Lower lobe of right lung (tissue), 2 donors: ENCODE results near the gene CENPS. TPM values are rescaled to one million over a fixed set of nuclear protein-coding genes. Genes with fewer than 3 reads are reported as not detected.
A peak's percentile ranks its signal among the peaks of the same experiment; 100 is the strongest.
"Not testable (repeated sequence)": the region's sequence is repeated elsewhere in the genome, so short reads cannot be mapped to it uniquely, and the experiment has no call there.

Experiments
- ATAC-seq, 2 donors: fragments of 200-7000 bp; cut with Tn5 transposase; one replicate each; pipeline ENCODE4 v1.9.1; 2020 to 2022; ENCODE audit warnings: mild to moderate bottlenecking in 2 of 2, moderate library complexity in 2 of 2
- DNase-seq: peaks from one replicate; pipeline ENCODE4 v3.0.0-alpha.2; 2020
- H3K27ac ChIP-seq: fragments of 200-600 bp; one replicate; pipeline ENCODE4 v1.8.0; 2022
- H3K27me3 ChIP-seq: fragments of 200-600 bp; one replicate; pipeline ENCODE4 v1.8.0; 2022; ENCODE audit warnings: low read depth
- H3K36me3 ChIP-seq: fragments of 200-600 bp; one replicate; pipeline ENCODE4 v1.8.0; 2022; ENCODE audit warnings: mild to moderate bottlenecking
- H3K4me1 ChIP-seq: fragments of 200-600 bp; one replicate; pipeline ENCODE4 v1.8.0; 2022
- H3K4me3 ChIP-seq: fragments of 200-600 bp; one replicate; pipeline ENCODE4 v1.8.0; 2022; ENCODE audit warnings: mild to moderate bottlenecking
- H3K9me3 ChIP-seq: fragments of 200-600 bp; one replicate; pipeline ENCODE4 v1.8.0; 2022
- intact Hi-C: fragments of 100-400 bp; cut with DNase I; formaldehyde crosslinking; loops from one replicate; pipeline ENCODE4 v1.11.0; 2022
- total RNA-seq: library from RNA; stranded (reverse); fragmentation: NEBNext Ultra II Directional; extraction: Animal tissue kit (Norgen Biotek cat#: 25700); gene quantifications from one replicate; pipeline ENCODE4 v1.2.1, GENCODE V29; 2021
- TF ChIP-seq, protein P1 (sequence below): fragments of 200-600 bp; IDR thresholded peaks from one replicate; pipeline ENCODE4 v1.8.0; 2022; ENCODE audit warnings: antibody characterized with exemption, mild to moderate bottlenecking
- donor health status: DM: no; HTN: yes; CAD: no; lungs with severe emphysema.

Gene CENPS
- total RNA-seq, 1 donor from 2014 or later, result 13.4 TPM

DNA sequence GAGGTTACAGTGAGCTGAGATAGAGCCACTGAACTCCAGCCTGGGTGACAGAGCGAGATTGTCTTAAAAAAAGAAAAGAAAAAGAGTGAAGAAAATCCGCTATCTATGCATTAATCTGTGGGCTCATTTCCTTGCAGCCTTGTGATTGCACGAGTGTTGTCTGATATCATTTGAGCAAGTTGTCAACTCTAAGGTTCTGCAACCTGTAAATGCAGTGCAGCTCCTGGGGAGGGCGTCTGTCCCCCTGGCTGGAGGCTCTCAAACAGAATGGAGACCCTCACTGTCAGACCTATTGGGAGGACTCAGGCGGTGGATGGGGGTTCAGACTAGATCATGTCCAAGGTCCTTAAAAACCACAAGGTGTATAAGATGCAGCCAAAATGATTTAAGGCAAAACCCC is 25.8 kb downstream of the CENPS start:
- ATAC-seq (no peak), DNase-seq (no peak)
- no peak overlapping the region for H3K4me3 ChIP-seq
- peaks cover 21% of the 10 kb centered on the region for H3K36me3 ChIP-seq
- TF ChIP-seq, protein P1, sequence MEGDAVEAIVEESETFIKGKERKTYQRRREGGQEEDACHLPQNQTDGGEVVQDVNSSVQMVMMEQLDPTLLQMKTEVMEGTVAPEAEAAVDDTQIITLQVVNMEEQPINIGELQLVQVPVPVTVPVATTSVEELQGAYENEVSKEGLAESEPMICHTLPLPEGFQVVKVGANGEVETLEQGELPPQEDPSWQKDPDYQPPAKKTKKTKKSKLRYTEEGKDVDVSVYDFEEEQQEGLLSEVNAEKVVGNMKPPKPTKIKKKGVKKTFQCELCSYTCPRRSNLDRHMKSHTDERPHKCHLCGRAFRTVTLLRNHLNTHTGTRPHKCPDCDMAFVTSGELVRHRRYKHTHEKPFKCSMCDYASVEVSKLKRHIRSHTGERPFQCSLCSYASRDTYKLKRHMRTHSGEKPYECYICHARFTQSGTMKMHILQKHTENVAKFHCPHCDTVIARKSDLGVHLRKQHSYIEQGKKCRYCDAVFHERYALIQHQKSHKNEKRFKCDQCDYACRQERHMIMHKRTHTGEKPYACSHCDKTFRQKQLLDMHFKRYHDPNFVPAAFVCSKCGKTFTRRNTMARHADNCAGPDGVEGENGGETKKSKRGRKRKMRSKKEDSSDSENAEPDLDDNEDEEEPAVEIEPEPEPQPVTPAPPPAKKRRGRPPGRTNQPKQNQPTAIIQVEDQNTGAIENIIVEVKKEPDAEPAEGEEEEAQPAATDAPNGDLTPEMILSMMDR, result no peak
- no peak overlapping the region for H3K27ac ChIP-seq
- no peaks in the 10 kb centered on the region for H3K27me3 ChIP-seq
- peaks cover 7% of the 10 kb centered on the region for H3K4me1 ChIP-seq
- H3K9me3 ChIP-seq, result no peaks in the 10 kb centered on the region
- intact Hi-C loops, result no loop called here

DNA sequence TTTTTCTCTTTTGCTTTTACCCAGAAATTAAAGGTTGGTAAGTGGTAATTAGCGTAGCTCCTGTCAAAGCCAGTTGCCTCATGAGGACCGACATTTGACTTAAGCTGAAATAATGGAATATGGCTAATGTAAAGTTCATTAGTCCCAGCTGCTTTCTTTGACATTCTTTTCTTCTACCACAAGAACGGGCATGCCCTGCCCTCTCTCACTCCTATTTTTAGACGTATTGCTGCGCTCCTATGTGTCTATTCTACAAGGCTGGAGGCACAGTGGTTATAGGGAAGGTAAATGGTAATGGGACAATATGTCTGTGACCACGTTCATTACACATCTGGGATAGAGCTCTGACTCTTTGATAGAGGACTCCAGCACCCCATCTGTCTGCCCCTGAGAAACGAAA is 26.4 kb downstream of the CENPS start:
- Histone ChIP-seq H3K27me3 (no peaks in the 10 kb centered on the region), H3K36me3 (peaks cover 27% of the 10 kb centered on the region), H3K4me3 (no peak overlapping the region), H3K4me1 (peaks cover 1% of the 10 kb centered on the region), H3K27ac (peak overlapping the region; percentile 0), H3K9me3 (no peaks in the 10 kb centered on the region)
- TF ChIP-seq, protein P1, result no peak
- intact Hi-C loops, result no loop called here
- no peak for DNase-seq
- no peak for ATAC-seq

DNA sequence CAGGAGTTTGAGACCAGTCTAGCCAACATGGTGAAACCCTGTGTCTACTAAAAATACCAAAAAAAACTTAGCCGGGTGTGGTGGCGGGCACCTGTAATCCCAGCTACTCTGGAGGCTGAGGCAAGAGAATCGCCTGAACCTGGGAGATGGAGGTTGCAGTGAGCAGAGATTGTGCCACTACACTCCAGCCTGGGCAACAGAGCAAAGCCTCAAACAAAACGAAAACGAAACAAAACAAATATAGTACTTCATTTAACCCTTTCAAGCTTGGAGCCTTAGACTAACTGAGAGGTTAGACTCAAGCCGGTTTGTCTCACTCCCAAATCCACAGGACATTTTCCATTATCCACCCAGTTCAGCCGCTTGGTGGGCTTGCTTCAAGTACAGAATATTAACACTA is 27.2 kb downstream of the CENPS start:
- H3K4me1 ChIP-seq, H3K4me3 ChIP-seq, DNase-seq, intact Hi-C loops, H3K9me3 ChIP-seq, ATAC-seq, H3K27me3 ChIP-seq, H3K27ac ChIP-seq: not testable (repeated sequence)
- H3K36me3 ChIP-seq, result peaks cover 35% of the 10 kb centered on the region

DNA sequence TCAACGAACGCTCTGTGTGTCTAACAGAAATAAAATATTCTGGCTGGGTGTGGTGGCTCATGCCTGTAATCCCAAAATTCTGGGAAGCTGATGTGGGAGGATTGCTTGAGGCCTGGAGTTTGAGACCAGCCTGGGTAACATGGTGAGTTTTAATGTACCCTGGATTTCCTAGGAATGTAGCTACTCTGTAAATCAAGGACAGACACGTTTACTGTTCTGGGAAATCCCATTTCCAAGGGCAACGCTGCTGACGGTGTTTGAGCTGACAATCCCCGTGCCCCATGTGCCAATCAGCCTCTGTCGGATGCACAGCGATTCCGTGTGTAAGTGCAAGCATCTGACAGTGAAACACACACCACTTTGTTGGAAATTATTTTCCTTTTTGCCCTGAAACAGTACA is 27.6 kb downstream of the CENPS start:
- no peak for ATAC-seq
- Histone ChIP-seq H3K27me3 (no peaks in the 10 kb centered on the region), H3K4me3 (no peak overlapping the region), H3K36me3 (peaks cover 39% of the 10 kb centered on the region), H3K4me1 (peaks cover under 1% of the 10 kb centered on the region), H3K9me3 (no peaks in the 10 kb centered on the region), H3K27ac (no peak overlapping the region)
- DNase-seq, result no peak
- intact Hi-C loops, result no loop called here
- TF ChIP-seq, protein P1, result no peak

DNA sequence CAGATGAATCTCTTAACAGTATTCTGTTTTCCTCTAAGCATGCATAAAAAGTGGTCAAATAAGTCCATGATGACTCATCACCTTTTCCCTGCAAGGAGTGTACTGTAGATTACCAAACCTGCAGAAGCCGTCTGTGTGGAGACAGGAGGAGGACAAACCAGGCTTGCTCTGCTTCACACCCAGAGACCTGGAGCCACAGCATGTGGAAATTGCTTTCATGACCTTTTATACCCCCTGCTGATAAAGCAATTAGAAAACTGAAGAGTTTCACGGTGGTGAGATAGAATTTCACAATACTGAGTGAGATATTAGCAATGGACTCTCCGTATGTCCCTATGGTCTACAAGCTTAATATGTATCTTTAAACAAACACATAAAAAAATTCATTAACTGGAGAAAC is 29.0 kb downstream of the CENPS start:
- no peak overlapping the region for H3K4me3 ChIP-seq
- intact Hi-C loops, result no loop called here
- peaks cover 5% of the 10 kb centered on the region for H3K4me1 ChIP-seq
- no peaks in the 10 kb centered on the region for H3K27me3 ChIP-seq
- no peaks in the 10 kb centered on the region for H3K9me3 ChIP-seq
- TF ChIP-seq, protein P1, result no peak
- DNase-seq (no peak), ATAC-seq (peak in 1 of 2 donors; percentile 36)
- no peak overlapping the region for H3K27ac ChIP-seq
- H3K36me3 ChIP-seq, result peaks cover 51% of the 10 kb centered on the region

DNA sequence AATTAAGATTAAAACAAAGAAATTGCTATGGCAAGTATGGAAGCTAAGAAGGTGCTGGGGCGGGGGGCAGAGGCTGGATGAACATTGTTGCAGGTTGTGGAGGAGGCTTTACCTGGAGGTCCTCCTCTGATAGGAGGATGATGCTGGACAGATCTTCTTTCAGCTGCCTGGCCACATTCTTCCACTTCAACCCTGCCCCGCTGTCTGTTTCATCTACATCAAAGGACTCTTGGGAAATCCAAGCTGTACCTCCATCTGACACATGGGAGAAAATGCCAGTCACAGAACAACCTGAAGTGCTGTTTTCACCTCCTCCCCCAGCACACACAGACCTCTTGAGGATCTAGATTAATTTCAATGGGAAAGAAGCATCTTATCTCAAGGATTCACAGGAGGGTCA is 36.8 kb downstream of the CENPS start:
- no peak overlapping the region for H3K4me3 ChIP-seq
- H3K9me3 ChIP-seq, result no peaks in the 10 kb centered on the region
- TF ChIP-seq, protein P1, result no peak
- no peaks in the 10 kb centered on the region for H3K27me3 ChIP-seq
- intact Hi-C loops, result no loop called here
- peaks cover 72% of the 10 kb centered on the region for H3K36me3 ChIP-seq
- ATAC-seq (no peak), DNase-seq (no peak)
- H3K4me1 ChIP-seq, result peaks cover 19% of the 10 kb centered on the region
- H3K27ac ChIP-seq, result no peak overlapping the region
